ENCODE results near the gene SFXN3.

The SFXN3 gene

GRCh38 chr10:101080933-101081931 is 50.2 kb downstream of the SFXN3 start:
- Histone ChIP-seq H3K4me3 (ENCODE audit: insufficient read depth, low read length, poor library complexity, severe bottlenecking) (no peak overlapping the region), H3K9me3 (ENCODE audit: insufficient read depth, low read length) (no peaks in the 10 kb centered on the region), H3K36me3 (ENCODE audit: low read length) (no peaks in the 10 kb centered on the region), H3K4me2 (ENCODE audit: low read depth, low read length, poor library complexity, severe bottlenecking) (no peak overlapping the region), H3K27me3 (ENCODE audit: low read length) (no peaks in the 10 kb centered on the region), H3K79me2 (ENCODE audit: insufficient read depth, low read length) (no peaks in the 10 kb centered on the region), H2AFZ (ENCODE audit: low read depth, low read length, severe bottlenecking) (no peak overlapping the region), H3F3A (ENCODE audit: insufficient read depth) (no peaks in the 10 kb centered on the region), H3K9me2 (replicated peaks; ENCODE audit: insufficient read depth, low read length) (no peaks in the 10 kb centered on the region), H4K20me1 (ENCODE audit: low read depth, low read length) (no peaks in the 10 kb centered on the region), H3K9ac (ENCODE audit: low read length) (no peak overlapping the region), H3K27ac (ENCODE audit: low read depth, low read length) (no peak overlapping the region)
- TF ChIP-seq EZH2phosphoT487 (conservative IDR thresholded peaks at IDR 0.05; ENCODE audit: low read length) = no peak
- TF ChIP-seq CTCF (IDR thresholded peaks at IDR 0.05; ENCODE audit: insufficient read depth, low read length, poor library complexity, severe bottlenecking) = no peak

DNA sequence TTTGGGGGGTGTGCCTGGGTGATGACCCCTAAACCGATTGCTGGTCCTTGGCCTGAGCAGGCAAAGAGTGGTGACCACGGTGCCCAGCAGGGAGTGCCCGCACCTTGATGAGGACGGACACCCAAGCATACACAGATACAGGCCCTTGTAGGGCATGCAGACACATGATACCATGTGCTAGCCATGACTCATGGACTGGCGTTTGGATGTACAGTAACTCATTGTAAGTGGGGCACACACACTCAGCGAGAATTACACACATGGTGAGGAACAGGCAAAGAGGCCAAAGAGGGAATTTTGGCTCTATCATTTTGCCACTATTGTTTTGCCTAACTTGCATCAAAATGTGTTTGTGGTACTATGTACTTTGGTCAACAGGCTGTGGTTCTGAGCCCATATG is 54.8 kb downstream of the SFXN3 start:
- no peaks in the 10 kb centered on the region for H4K20me1 ChIP-seq (ENCODE audit: low read depth, low read length)
- no peaks in the 10 kb centered on the region for H3K9me3 ChIP-seq (ENCODE audit: insufficient read depth, low read length)
- H3K36me3 ChIP-seq (ENCODE audit: low read length) = no peaks in the 10 kb centered on the region
- H2AFZ ChIP-seq (ENCODE audit: low read depth, low read length, severe bottlenecking) = no peak overlapping the region
- H3K27ac ChIP-seq (ENCODE audit: low read depth, low read length) = no peak overlapping the region
- H3K27me3 ChIP-seq (ENCODE audit: low read length) = no peaks in the 10 kb centered on the region
- no peaks in the 10 kb centered on the region for H3K9me2 ChIP-seq (replicated peaks; ENCODE audit: insufficient read depth, low read length)
- H3K4me2 ChIP-seq (ENCODE audit: low read depth, low read length, poor library complexity, severe bottlenecking) = no peak overlapping the region
- no peak overlapping the region for H3K4me3 ChIP-seq (ENCODE audit: insufficient read depth, low read length, poor library complexity, severe bottlenecking)
- H3F3A ChIP-seq (ENCODE audit: insufficient read depth) = no peaks in the 10 kb centered on the region
- no peak for TF ChIP-seq EZH2phosphoT487 (conservative IDR thresholded peaks at IDR 0.05; ENCODE audit: low read length)
- TF ChIP-seq CTCF (IDR thresholded peaks at IDR 0.05; ENCODE audit: insufficient read depth, low read length, poor library complexity, severe bottlenecking) = no peak
- H3K79me2 ChIP-seq (ENCODE audit: insufficient read depth, low read length) = no peaks in the 10 kb centered on the region
- no peak overlapping the region for H3K9ac ChIP-seq (ENCODE audit: low read length)

DNA sequence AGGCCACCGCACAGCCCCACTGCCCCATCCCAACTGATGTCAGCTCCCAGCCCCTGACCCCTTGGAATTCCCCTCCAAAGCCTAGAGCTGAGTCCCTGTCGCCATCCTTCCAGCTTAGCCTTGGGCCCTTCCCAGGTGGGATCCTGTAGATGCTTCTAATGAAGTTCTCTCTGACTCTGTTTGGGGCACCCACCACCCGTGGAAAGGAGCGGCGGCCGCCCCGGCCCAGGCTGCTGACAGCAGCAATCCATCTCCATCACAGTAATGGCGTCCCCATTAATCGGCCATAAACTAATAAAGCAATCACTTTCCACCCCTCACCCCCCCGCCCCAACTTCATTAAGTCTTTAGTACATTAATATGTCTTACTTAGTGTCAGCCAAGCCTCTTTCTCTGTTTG is 56.3 kb downstream of the SFXN3 start:
- Histone ChIP-seq H3K36me3 (ENCODE audit: low read length) (no peaks in the 10 kb centered on the region), H3K4me3 (ENCODE audit: insufficient read depth, low read length, poor library complexity, severe bottlenecking) (no peak overlapping the region), H3F3A (ENCODE audit: insufficient read depth) (no peaks in the 10 kb centered on the region), H2AFZ (ENCODE audit: low read depth, low read length, severe bottlenecking) (no peak overlapping the region), H3K27me3 (ENCODE audit: low read length) (no peaks in the 10 kb centered on the region), H3K4me2 (ENCODE audit: low read depth, low read length, poor library complexity, severe bottlenecking) (no peak overlapping the region), H4K20me1 (ENCODE audit: low read depth, low read length) (no peaks in the 10 kb centered on the region), H3K9ac (ENCODE audit: low read length) (no peak overlapping the region), H3K9me2 (replicated peaks; ENCODE audit: insufficient read depth, low read length) (no peaks in the 10 kb centered on the region), H3K79me2 (ENCODE audit: insufficient read depth, low read length) (no peaks in the 10 kb centered on the region), H3K27ac (ENCODE audit: low read depth, low read length) (no peak overlapping the region), H3K9me3 (ENCODE audit: insufficient read depth, low read length) (no peaks in the 10 kb centered on the region)
- TF ChIP-seq CTCF (IDR thresholded peaks at IDR 0.05; ENCODE audit: insufficient read depth, low read length, poor library complexity, severe bottlenecking) = no peak
- TF ChIP-seq EZH2phosphoT487 (conservative IDR thresholded peaks at IDR 0.05; ENCODE audit: low read length) = no peak
